Stomach smooth muscle (tissue), 2 donors: ENCODE measurements around the gene SIGLEC10.
"Not testable (repeated sequence)": the region's sequence is repeated elsewhere in the genome, so short reads cannot be mapped to it uniquely, and the experiment has no call there.

Experiments
- H3K27ac ChIP-seq: one replicate; pipeline ENCODE4 v1.7.0; 2013; ENCODE audit warnings: mild to moderate bottlenecking, low read length, inconsistent platforms
- H3K27me3 ChIP-seq, 2 donors: one replicate each; pipeline ENCODE4 v1.7.0; 2013; ENCODE audit warnings: low read length in 2 of 2; ENCODE audit not compliant: insufficient read depth in 2 of 2, control insufficient read depth in 1 of 2
- H3K36me3 ChIP-seq, 2 donors: one replicate each; pipeline ENCODE4 v1.7.0; 2013; ENCODE audit warnings: low read length in 2 of 2; ENCODE audit not compliant: control insufficient read depth in 2 of 2, insufficient read depth in 2 of 2
- H3K4me1 ChIP-seq: one replicate; pipeline ENCODE4 v1.7.0; 2013; ENCODE audit warnings: low read length; ENCODE audit not compliant: control insufficient read depth, insufficient read depth
- H3K4me3 ChIP-seq, 2 donors: one replicate each; pipeline ENCODE4 v1.7.0; 2013; ENCODE audit warnings: low read length in 2 of 2
- H3K9ac ChIP-seq, 2 donors: one replicate each; pipeline ENCODE4 v1.7.0; 2013; ENCODE audit warnings: low read length in 2 of 2, mild to moderate bottlenecking in 1 of 2
- H3K9me3 ChIP-seq, 2 donors: one replicate each; pipeline ENCODE4 v1.7.0; 2013; ENCODE audit warnings: low read length in 2 of 2; ENCODE audit not compliant: control insufficient read depth in 2 of 2
- donor health status: healthy.
- donor health status: Pancreatic carcinoma.

The SIGLEC10 gene

GRCh38 chr19:51417107-51417809, at the start of gene SIGLEC10:
Gene SIGLEC10, minus strand, starts transcription at chr19:51417642. Its CDS starts 61 bp downstream, at chr19:51417581.
- no peaks in the 10 kb centered on the region for H3K4me1 ChIP-seq
- H3K4me3 ChIP-seq: no peak within 1 kb of the TSS
- no peak within 1 kb of the TSS for H3K27ac ChIP-seq

GRCh38 chr19:51466723-51467122, 49.3 kb upstream of the SIGLEC10 start:
- Histone ChIP-seq H3K27ac (no peak overlapping the region), H3K9ac (no peak overlapping the region), H3K9me3 (no peaks in the 10 kb centered on the region), H3K27me3 (peaks cover 14 to 25% of the 10 kb centered on the region in 2 donors), H3K36me3 (no peaks in the 10 kb centered on the region), H3K4me3 (no peak overlapping the region), H3K4me1 (no peaks in the 10 kb centered on the region)

More at GRCh38 chr19:51417107-51417809, at the start of gene SIGLEC10:
- Histone ChIP-seq H3K27me3 (peaks cover 3 to 14% of the 10 kb centered on the region in 2 donors), H3K9ac (no peak within 1 kb of the TSS), H3K36me3 (no peaks in the 10 kb centered on the region), H3K9me3 (no peaks in the 10 kb centered on the region)

GRCh38 chr19:51463976-51464581, 46.6 kb upstream of the SIGLEC10 start:
- not testable (repeated sequence) for H3K9me3 ChIP-seq, H3K4me3 ChIP-seq, H3K36me3 ChIP-seq, H3K4me1 ChIP-seq, H3K27ac ChIP-seq, H3K9ac ChIP-seq
- peaks cover 20 to 27% of the 10 kb centered on the region in 2 donors for H3K27me3 ChIP-seq

- H3K27me3 ChIP-seq: peaks cover 20 to 26% of the 10 kb centered on the region in 2 donors
- no peaks in the 10 kb centered on the region for H3K9me3 ChIP-seq
- no peaks in the 10 kb centered on the region for H3K36me3 ChIP-seq
- H3K9ac ChIP-seq: no peak overlapping the region
- no peak overlapping the region for H3K27ac ChIP-seq
- H3K4me1 ChIP-seq: no peaks in the 10 kb centered on the region
- H3K4me3 ChIP-seq: no peak overlapping the region
Observed at GRCh38 chr19:51462681-51463080, 45.2 kb upstream of the SIGLEC10 start.

GRCh38 chr19:51462276-51462675, 44.8 kb upstream of the SIGLEC10 start:
- H3K27me3 ChIP-seq: peaks cover 20 to 27% of the 10 kb centered on the region in 2 donors
- H3K9ac ChIP-seq: no peak overlapping the region
- H3K4me1 ChIP-seq: no peaks in the 10 kb centered on the region
- H3K27ac ChIP-seq: no peak overlapping the region
- H3K9me3 ChIP-seq: no peaks in the 10 kb centered on the region
- no peak overlapping the region for H3K4me3 ChIP-seq
- no peaks in the 10 kb centered on the region for H3K36me3 ChIP-seq

GRCh38 chr19:51461723-51462161, 44.3 kb upstream of the SIGLEC10 start:
- Histone ChIP-seq H3K27me3 (peaks cover 20 to 28% of the 10 kb centered on the region in 2 donors), H3K36me3 (no peaks in the 10 kb centered on the region), H3K9ac (no peak overlapping the region), H3K4me1 (no peaks in the 10 kb centered on the region), H3K9me3 (no peaks in the 10 kb centered on the region), H3K4me3 (no peak overlapping the region), H3K27ac (no peak overlapping the region)

- peaks cover 14 to 28% of the 10 kb centered on the region in 2 donors for H3K27me3 ChIP-seq
- no peaks in the 10 kb centered on the region for H3K9me3 ChIP-seq
- H3K9ac ChIP-seq: no peak overlapping the region
- peak overlapping the region in 1 of 2 donors; percentile 40 for H3K4me3 ChIP-seq
- no peaks in the 10 kb centered on the region for H3K4me1 ChIP-seq
- no peak overlapping the region for H3K27ac ChIP-seq
- H3K36me3 ChIP-seq: no peaks in the 10 kb centered on the region
Observed at GRCh38 chr19:51460164-51460992, 42.9 kb upstream of the SIGLEC10 start.

- Histone ChIP-seq H3K27me3 (peaks cover 14 to 25% of the 10 kb centered on the region in 2 donors), H3K4me1 (no peaks in the 10 kb centered on the region), H3K36me3 (no peaks in the 10 kb centered on the region)
Observed at GRCh38 chr19:51458899-51459505, 41.6 kb upstream of the SIGLEC10 start.

GRCh38 chr19:51458051-51458645, 40.7 kb upstream of the SIGLEC10 start, which contains the start of gene SIGLEC8:
Gene SIGLEC8, minus strand, starts transcription at chr19:51458454. Its CDS starts 67 bp downstream, at chr19:51458387.
- H3K4me3 ChIP-seq: no peak within 1 kb of the TSS
- peaks cover 14 to 25% of the 10 kb centered on the region in 2 donors for H3K27me3 ChIP-seq
- H3K36me3 ChIP-seq: no peaks in the 10 kb centered on the region
- H3K9me3 ChIP-seq: no peaks in the 10 kb centered on the region
- H3K4me1 ChIP-seq: no peaks in the 10 kb centered on the region
- H3K27ac ChIP-seq: no peak within 1 kb of the TSS
- H3K9ac ChIP-seq: no peak within 1 kb of the TSS

More at GRCh38 chr19:51458899-51459505, 41.6 kb upstream of the SIGLEC10 start:
- Histone ChIP-seq H3K27ac (no peak overlapping the region), H3K9me3 (no peaks in the 10 kb centered on the region), H3K4me3 (no peak overlapping the region), H3K9ac (no peak overlapping the region)
